Measurements from ENCODE around the gene FBXL17. TPM values are rescaled to one million over a fixed set of nuclear protein-coding genes. Genes with fewer than 3 reads are reported as not detected.

FBXL17 gene
- total and polyA plus RNA-seq, 7 donors = 6.2 to 36.1 (median 30.3) TPM

DNA sequence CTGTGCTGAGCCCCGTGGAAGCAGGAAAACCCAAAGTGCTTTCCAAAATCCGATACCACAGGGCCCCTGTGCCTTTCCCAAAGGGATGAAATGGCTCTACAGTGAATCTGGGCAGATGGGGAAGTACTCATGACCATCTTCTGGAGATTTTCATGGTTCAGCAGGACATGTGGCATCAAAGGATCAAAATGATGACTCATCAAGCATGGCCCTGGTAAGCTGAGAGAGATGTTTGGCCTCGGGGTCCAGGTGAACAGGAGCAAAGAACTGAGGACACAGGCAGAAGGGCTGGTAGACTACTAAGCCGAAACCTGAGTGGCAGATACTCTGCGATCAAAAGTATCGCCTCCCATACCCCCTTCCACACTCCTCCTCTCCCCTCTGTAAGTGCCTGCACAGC, 551.1 kb downstream of the FBXL17 start:
- ATAC-seq = no peak
- TF ChIP-seq, protein P1, sequence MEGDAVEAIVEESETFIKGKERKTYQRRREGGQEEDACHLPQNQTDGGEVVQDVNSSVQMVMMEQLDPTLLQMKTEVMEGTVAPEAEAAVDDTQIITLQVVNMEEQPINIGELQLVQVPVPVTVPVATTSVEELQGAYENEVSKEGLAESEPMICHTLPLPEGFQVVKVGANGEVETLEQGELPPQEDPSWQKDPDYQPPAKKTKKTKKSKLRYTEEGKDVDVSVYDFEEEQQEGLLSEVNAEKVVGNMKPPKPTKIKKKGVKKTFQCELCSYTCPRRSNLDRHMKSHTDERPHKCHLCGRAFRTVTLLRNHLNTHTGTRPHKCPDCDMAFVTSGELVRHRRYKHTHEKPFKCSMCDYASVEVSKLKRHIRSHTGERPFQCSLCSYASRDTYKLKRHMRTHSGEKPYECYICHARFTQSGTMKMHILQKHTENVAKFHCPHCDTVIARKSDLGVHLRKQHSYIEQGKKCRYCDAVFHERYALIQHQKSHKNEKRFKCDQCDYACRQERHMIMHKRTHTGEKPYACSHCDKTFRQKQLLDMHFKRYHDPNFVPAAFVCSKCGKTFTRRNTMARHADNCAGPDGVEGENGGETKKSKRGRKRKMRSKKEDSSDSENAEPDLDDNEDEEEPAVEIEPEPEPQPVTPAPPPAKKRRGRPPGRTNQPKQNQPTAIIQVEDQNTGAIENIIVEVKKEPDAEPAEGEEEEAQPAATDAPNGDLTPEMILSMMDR (IDR thresholded peaks at IDR 0.05) = no peak
- DNase-seq = no peak
- Histone ChIP-seq H3K27me3 (ENCODE audit: insufficient read depth in 3 of 3, low read length in 2 of 3) (no peaks in the 10 kb centered on the region), H3K36me3 (ENCODE audit: insufficient read depth in 1 of 2, low read depth in 1 of 2) (no peaks in the 10 kb centered on the region), H3K4me3 (no peak overlapping the region), H3K27ac (no peak overlapping the region), H3K4me1 (no peaks in the 10 kb centered on the region), H3K9me3 (no peaks in the 10 kb centered on the region)
- intact Hi-C loops (cut with DNase I) = no loop called here
- 73 to 84% (median 84%) methylated on average over 6 of the region's 6 CpGs for WGBS, 3 donors

DNA sequence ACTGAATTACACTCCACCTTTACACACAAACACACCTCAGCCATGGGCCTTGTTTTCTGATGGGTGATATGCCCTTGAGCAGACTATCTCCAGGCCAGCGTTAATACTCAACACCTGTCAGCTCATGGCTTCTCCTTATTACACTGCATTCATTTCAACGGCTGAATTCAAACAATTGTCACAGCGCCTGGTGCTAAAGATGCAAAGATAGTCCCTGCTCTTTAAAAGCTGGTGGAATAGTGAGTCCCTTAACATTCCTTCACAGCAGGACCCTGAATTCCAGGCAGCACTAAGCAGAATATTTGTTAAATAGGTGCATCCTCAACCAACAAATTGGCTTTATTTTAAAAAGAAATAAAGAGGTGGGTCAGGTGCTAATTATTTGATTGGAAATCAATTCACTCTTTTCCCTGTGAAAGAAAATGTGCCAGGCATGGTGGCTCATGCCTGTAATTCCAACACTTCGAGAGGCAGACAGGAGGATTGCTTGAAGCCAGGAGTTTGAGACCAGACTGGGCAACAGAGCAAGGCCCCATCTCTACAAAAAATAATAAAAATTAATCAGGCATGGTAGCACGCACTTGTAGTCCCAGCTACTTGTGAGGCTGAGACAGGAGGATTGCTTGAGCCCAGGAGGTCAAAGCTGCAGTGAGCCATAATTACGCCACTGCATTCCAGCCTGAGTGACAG, 555.4 kb downstream of the FBXL17 start:
- DNase-seq (no peak), ATAC-seq (no peak)
- no peaks in the 10 kb centered on the region for H3K9me3 ChIP-seq
- H3K36me3 ChIP-seq (ENCODE audit: insufficient read depth in 1 of 2, low read depth in 1 of 2) = no peaks in the 10 kb centered on the region
- WGBS, 3 donors = 63 to 69% (median 67%) methylated on average over 6 of the region's 6 CpGs
- H3K4me3 ChIP-seq = no peak overlapping the region
- TF ChIP-seq, protein P1 (IDR thresholded peaks at IDR 0.05) = no peak
- intact Hi-C loops (cut with DNase I) = no loop called here
- no peaks in the 10 kb centered on the region for H3K27me3 ChIP-seq (ENCODE audit: insufficient read depth in 3 of 3, low read length in 2 of 3)
- H3K27ac ChIP-seq = no peak overlapping the region
- H3K4me1 ChIP-seq = no peaks in the 10 kb centered on the region

DNA sequence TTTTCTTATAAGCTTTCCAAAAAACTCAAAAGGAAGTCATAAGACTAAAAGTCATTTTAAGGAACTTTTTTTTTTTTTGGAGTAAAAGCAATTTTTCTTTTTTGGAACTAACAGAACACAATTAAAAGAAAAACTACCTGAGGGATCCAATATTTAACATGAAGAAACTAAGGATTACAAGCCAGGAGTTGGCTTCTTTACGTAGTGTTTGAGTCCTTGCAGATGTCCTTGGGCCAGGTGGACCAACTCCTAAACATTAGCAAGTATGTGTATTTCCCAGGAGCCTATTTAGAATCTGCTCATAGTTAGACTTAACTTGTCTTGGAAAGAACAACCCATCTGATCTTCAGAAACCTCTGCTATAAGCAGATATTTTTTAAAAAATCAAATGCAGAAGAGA, 557.1 kb downstream of the FBXL17 start:
- Histone ChIP-seq H3K4me1 (no peaks in the 10 kb centered on the region), H3K36me3 (ENCODE audit: insufficient read depth in 1 of 2, low read depth in 1 of 2) (no peaks in the 10 kb centered on the region), H3K9me3 (no peaks in the 10 kb centered on the region), H3K27ac (no peak overlapping the region), H3K27me3 (ENCODE audit: insufficient read depth in 3 of 3, low read length in 2 of 3) (no peaks in the 10 kb centered on the region), H3K4me3 (no peak overlapping the region)
- TF ChIP-seq, protein P1 (IDR thresholded peaks at IDR 0.05) = no peak
- ATAC-seq (no peak), DNase-seq (no peak)
- WGBS, 3 donors = 71 to 76% (median 73%) methylated on average over 1 of the region's 1 CpG
- intact Hi-C loops (cut with DNase I) = no loop called here

DNA sequence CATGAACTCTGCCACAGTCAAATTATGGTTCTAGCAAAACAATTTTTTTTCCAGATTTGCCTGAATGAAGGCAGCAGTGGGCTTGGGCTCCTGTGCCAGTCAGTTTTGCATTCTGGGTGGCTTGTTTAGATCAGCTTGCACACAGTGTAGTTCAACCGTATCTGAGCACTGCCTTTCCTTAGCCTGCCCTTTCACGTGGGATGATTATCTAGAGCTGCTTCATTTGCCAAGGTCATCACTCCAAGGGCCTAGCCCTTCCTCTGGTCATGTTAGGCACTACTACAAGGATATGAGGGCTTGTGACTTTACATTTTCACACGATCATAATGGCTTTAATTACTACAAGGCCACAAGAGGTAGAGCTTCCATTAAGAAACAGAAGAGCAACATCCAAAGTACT, 560.6 kb downstream of the FBXL17 start:
- TF ChIP-seq, protein P1 (IDR thresholded peaks at IDR 0.05) = no peak
- no peak overlapping the region for H3K4me3 ChIP-seq
- no peaks in the 10 kb centered on the region for H3K9me3 ChIP-seq
- no peaks in the 10 kb centered on the region for H3K36me3 ChIP-seq (ENCODE audit: insufficient read depth in 1 of 2, low read depth in 1 of 2)
- H3K27ac ChIP-seq = no peak overlapping the region
- DNase-seq (no peak), ATAC-seq (no peak)
- H3K4me1 ChIP-seq = no peaks in the 10 kb centered on the region
- WGBS, 3 donors = 75 to 82% (median 75%) methylated on average over 3 of the region's 3 CpGs
- no peaks in the 10 kb centered on the region for H3K27me3 ChIP-seq (ENCODE audit: insufficient read depth in 3 of 3, low read length in 2 of 3)
- intact Hi-C loops (cut with DNase I) = no loop called here

DNA sequence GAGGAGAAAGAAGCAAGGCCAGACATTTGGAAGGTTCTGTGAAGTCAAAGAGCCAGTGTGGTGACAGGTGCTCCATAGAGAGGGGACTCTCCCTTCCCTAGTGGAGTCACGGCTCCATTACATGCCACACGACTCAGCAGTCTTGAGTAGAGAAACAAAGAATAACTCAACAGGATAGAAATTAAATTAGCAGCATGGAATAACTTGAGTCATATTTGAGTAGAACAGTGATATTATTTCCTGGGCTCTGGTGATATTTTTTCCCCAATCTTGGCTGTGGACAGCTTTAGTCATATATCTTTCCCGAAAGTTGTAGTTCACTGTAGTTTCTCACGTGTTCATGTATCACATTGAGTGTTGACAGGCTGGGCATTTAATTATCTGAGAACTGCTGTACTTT, 561.5 kb downstream of the FBXL17 start:
- DNase-seq (no peak), ATAC-seq (no peak)
- H3K4me3 ChIP-seq = no peak overlapping the region
- H3K27ac ChIP-seq = no peak overlapping the region
- H3K36me3 ChIP-seq (ENCODE audit: insufficient read depth in 1 of 2, low read depth in 1 of 2) = no peaks in the 10 kb centered on the region
- 47 to 72% (median 57%) methylated on average over 4 of the region's 4 CpGs for WGBS, 3 donors
- H3K27me3 ChIP-seq (ENCODE audit: insufficient read depth in 3 of 3, low read length in 2 of 3) = no peaks in the 10 kb centered on the region
- no peaks in the 10 kb centered on the region for H3K4me1 ChIP-seq
- no peaks in the 10 kb centered on the region for H3K9me3 ChIP-seq
- intact Hi-C loops (cut with DNase I) = no loop called here
- TF ChIP-seq, protein P1 (IDR thresholded peaks at IDR 0.05) = no peak

Data from psoas muscle (tissue), 8 donors.